HG02571 (cell line): Measurements from ENCODE around the gene PML.
"Not testable (repeated sequence)": the region's sequence is repeated elsewhere in the genome, so short reads cannot be mapped to it uniquely, and the experiment has no call there.

Experiments used
- ATAC-seq: cut with Tn5 transposase; IDR thresholded peaks from one replicate; pipeline ENCODE4 v1.9.1; 2021; ENCODE audit warnings: mild to moderate bottlenecking, moderate library complexity; ENCODE audit not compliant: unreplicated experiment

PML gene

GRCh38 chr15:74037171-74038117 is 42.9 kb downstream of the PML start:
- ATAC-seq: no peak

- ATAC-seq: no peak
Observed at GRCh38 chr15:74038707-74039655, 44.5 kb downstream of the PML start.

DNA sequence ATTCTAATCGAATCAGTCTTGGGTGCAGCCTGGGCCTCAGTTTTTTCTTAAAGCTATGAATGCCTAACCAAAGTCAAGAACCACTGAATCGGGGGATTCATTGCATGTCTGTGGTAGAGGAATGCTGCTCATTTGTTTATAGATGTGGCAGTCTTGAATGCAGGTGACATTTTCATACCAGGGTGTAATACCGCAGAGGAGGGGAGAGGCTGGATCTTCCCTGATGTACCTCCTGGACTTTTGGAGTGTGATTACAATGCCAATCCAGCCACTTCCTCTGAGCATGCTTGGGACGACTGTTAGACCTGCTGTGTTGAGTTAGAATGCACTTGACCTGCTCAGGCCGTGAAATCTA is 45.1 kb downstream of the PML start:
- no peak for ATAC-seq

- no peak for ATAC-seq
Observed at GRCh38 chr15:74040109-74040850, 45.8 kb downstream of the PML start.

DNA sequence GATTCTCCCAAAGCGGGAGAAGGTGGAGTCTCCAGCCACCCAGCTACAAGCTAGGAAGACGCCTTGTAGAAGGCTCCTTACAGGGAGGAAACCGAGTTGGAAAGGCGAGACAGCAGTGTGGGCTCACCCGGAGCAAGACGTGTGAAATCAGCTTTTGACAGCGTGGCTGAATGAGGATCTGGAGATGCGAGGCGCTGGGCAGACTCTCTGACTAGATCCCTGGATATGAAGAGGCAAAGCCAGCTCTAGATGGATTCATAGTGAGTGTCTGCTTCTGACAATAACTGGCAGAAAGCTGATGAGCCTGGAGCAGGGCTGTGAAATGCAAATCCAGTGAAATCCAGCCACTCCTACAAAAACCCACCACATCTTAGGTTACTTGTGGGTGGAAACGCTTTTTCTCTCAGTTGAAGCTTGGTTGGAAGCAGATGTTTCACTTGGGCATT is 46.8 kb downstream of the PML start:
- no peak for ATAC-seq

DNA sequence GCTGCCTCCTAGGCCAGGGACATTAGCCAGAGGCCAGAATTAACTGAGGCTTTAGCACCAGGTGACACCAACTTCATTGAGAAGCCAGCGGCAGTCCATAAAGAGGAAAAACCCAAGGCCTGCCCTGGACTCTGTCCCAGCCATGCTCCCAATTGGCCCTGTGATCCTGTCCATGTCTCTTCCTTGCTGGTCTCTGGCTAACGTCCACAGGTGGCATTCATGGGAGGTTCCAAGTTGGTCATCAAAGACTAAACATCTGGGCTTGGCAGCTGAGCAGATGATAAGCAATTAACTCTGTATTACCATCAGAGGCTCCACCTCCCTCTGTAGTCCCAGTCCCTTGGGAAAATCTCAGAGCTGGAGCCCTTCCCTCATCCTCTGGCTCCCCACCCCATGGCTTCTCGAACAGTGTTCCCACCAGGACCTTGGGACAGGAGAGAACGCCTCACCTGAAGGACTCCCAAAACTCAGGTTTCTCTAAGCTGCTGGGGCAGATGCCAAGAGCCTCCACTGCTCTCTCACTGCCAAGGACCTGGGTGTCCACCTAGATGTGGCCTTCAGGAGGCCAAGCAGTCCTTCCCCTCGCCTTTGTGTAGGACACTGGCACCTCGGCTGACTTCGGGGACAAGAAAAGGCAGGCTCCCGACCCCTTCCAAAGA is 47.4 kb downstream of the PML start:
- ATAC-seq: no peak

GRCh38 chr15:74042603-74043424 is 48.3 kb downstream of the PML start:
- ATAC-seq: no peak

GRCh38 chr15:74043425-74044266 is 49.1 kb downstream of the PML start:
- ATAC-seq: no peak

DNA sequence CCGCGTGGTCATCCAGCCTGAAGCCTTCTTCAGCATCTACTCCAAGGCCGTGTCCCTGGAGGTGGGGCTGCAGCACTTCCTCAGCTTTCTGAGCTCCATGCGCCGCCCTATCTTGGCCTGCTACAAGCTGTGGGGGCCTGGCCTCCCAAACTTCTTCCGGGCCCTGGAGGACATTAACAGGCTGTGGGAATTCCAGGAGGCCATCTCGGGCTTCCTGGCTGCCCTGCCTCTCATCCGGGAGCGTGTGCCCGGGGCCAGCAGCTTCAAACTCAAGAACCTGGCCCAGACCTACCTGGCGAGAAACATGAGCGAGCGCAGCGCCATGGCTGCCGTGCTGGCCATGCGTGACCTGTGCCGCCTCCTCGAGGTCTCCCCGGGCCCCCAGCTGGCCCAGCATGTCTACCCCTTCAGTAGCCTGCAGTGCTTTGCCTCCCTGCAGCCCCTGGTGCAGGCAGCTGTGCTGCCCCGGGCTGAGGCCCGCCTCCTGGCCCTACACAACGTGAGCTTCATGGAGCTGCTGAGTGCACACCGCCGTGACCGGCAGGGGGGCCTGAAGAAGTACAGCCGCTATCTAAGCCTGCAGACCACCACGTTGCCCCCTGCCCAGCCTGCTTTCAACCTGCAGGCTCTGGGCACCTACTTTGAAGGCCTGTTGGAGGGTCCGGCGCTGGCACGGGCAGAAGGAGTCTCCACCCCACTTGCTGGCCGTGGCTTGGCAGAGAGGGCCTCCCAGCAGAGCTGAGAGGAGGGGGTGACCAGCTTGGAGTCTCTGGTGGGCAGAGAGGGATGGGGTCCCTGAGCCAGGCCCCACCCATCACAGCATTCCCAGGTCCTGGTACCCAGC is 50.0 kb downstream of the PML start:
- no peak for ATAC-seq

GRCh38 chr15:74045184-74045583 is 50.7 kb downstream of the PML start:
- no peak for ATAC-seq

DNA sequence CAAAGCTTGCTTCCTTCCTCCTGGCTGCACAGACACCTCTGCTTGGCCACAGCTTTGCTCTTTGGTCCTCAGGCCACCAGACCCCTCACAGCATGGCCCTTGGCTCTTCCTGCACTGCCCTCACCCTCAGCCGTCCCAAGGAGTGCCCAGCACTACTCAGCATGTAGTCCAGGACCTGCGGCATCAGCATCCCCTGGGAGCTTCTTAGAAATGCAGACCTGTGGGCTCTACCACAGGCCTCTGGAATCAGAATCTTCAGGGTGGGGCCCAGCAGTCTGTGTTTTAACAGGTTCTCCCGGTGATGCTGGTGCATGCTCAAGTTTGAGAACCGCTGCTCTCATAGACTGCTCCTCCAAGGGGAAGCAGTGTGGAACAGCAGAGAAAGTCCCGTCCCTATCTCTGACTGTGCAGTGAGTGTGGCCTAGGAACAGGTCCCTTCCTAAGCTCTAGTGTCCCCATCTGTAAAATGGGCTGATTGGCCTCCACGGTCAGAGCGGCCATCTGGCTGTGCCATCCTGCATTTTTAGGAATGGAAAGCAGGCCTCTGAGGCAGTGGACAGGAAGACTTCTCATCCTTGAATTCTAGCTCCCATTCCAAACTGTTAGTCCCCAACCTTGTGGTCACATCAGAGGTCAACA is 51.2 kb downstream of the PML start:
- no peak for ATAC-seq

- ATAC-seq: no peak
Observed at GRCh38 chr15:74046275-74046674, 51.8 kb downstream of the PML start.

DNA sequence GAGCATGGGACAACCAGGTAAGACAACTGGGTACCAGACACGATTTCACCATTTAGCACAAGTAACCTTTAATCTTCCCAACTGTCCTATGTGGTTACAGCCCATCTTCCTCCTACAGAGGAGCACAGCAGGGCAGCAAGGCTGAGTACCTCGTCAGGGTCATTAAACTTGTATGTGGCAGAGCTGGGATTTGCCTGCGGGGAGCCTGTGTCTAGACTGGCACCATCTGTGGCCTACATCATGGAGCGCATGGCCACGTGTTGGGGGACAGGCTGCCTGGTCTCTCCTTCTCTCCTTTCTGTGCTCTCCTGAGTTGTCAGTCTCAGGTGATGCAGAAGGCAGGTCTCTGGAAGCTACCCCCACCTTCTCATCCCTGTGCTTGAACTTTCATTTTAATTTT is 55.6 kb downstream of the PML start:
- ATAC-seq: no peak

- ATAC-seq: no peak
Observed at GRCh38 chr15:74050556-74051234, 56.2 kb downstream of the PML start.

GRCh38 chr15:74052271-74053260 is 58.0 kb downstream of the PML start:
- not testable (repeated sequence) for ATAC-seq

DNA sequence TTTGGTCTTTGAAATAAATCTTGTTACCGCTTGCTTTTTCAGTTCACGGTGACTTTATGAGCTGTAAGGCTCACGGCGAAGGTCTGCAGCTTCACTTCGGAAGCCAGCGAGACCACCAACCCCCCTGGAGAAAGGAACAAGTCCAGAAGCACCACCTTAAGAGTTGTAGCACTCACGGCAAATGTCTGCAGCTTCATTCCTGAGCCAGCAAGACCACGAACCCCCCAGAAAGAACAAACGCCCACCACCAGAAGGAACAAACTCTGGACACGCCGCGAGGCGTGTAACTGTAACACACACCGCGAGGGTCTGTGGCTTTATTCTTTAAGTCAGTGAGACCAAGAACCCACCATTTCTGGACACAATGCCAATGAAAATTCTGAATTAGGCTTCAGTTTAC is 59.0 kb downstream of the PML start:
- ATAC-seq: no peak
